Peyer's patch (tissue), 4 donors: ENCODE measurements around the gene NLRP6.

Source experiments
- POLR2A ChIP-seq, 2 donors: fragments of 450-650 bp; IDR thresholded peaks; one replicate each; pipeline ENCODE4 v1.5.1; 2017; ENCODE audit warnings: antibody characterized with exemption in 2 of 2, mild to moderate bottlenecking in 2 of 2, moderate library complexity in 2 of 2
- TF ChIP-seq, protein P1 (sequence below), 6 experiments: fragments of 450-650 bp in 4 of 6; fragments of 200-600 bp in 2 of 6; sonication (generic) in 1 of 6; IDR thresholded peaks; one replicate each; pipeline ENCODE4 v1.5.1; 2017 to 2019; ENCODE audit warnings: antibody characterized with exemption in 6 of 6, mild to moderate bottlenecking in 3 of 6, moderate library complexity in 1 of 6

- TF ChIP-seq, protein P1, sequence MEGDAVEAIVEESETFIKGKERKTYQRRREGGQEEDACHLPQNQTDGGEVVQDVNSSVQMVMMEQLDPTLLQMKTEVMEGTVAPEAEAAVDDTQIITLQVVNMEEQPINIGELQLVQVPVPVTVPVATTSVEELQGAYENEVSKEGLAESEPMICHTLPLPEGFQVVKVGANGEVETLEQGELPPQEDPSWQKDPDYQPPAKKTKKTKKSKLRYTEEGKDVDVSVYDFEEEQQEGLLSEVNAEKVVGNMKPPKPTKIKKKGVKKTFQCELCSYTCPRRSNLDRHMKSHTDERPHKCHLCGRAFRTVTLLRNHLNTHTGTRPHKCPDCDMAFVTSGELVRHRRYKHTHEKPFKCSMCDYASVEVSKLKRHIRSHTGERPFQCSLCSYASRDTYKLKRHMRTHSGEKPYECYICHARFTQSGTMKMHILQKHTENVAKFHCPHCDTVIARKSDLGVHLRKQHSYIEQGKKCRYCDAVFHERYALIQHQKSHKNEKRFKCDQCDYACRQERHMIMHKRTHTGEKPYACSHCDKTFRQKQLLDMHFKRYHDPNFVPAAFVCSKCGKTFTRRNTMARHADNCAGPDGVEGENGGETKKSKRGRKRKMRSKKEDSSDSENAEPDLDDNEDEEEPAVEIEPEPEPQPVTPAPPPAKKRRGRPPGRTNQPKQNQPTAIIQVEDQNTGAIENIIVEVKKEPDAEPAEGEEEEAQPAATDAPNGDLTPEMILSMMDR (IDR thresholded peaks at IDR 0.05), result no peak
- TF ChIP-seq POLR2A (IDR thresholded peaks at IDR 0.05), result no peak
These were observed 56.2 kb downstream of the NLRP6 start for GRCh38 chr11:334264-334994.
